ENCODE measurements around the gene USP24.

The USP24 gene

DNA sequence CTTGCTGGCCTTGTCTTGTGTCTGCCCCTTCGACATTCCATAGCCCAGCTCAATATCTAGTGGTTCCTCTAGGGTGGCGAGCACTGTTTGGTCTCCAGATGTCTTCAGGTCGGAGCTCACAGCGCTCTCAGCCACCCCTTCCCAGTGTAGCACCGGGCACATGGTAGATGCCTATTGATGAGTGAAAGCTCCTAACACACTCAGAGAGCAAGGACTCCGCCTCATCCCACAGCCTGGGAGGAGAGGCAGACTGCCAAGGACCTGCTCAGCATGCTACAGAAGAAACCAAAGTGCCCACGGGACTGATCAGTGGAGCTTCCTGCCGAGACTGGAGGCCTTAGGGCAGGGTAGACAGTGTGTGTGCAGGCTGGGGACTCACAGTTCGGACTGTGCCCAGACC lies 164.9 kb downstream of the USP24 start:
- DNase-seq = peak in 1 of 2 experiments; percentile 77

- DNase-seq = peak; percentile 64 to 83
These were observed 165.3 kb downstream of the USP24 start for GRCh38 chr1:55049914-55050278.

DNA sequence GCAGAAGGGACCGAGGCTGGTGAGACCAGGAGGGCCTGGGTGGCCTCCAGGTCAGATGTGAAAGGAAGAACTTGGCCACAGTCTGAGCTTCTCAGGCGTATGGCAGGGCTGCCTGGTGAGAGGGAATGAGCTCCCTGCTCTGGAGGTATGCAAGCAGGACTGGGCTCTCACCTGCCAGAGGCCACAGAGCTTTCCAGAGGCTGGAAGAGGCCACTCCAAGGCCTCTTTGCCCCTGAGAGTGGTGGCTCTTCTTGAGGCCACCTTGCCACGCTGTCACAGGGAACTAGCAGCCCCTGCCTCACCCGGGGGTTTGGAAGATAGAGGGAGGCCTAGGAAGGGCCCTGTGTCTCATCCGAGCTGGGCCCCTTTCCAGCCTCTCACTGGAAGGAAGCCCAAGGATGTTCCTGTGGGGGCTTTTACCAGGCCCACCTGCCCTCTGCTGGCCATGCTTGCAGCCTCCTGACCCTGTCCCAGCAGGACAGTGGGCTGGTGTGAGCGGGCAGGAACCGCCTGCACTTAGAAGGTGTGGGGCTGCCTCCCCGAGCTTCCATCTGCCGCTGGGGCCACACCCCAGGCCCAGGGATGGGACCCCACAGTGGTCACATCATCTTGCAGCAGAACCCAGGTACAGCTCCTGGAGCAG lies 165.8 kb downstream of the USP24 start:
- DNase-seq = no peak

GRCh38 chr1:55048453-55049270 lies 166.5 kb downstream of the USP24 start:
- DNase-seq = peak; percentile 68 to 89

DNA sequence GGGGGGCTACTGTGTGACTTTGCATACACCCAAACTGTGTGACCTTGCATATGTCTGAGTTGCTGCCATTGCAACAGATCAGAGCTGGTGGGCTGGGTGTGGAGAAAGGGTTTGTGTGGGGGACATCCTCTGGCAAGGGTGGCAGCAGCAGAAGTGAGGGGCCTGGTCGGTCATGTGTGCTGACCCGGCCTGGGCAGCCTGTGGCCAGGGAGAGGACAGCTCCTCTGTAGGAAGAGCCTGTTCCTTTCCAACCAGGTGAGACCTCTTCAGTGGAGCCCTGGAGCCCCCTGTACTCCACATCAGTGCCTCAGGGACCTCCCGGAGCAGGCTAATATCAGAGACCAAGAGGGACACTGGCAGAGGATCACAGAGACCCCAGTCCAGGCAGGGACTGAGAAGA lies 167.6 kb downstream of the USP24 start:
- DNase-seq = no peak

DNA sequence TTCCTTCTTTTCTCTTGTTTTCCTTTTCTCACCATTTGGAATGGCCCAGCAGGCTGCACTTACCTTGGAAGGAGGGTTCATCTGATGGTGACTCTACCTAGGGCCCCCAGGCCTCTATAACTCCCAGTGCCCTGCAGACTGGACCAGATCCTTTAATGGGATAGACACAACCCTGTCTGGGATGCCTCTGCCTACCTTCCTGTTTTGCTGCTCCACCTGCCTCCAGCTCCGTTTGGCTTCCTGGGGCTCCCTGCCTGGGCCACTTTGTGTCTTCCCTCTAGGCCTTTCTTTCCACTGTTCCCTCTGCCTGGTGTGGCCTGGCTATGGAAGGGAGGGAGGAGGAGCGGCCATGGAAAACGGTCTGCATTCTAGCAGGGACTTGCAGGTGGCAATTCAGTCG lies 168.3 kb downstream of the USP24 start:
- no peak for DNase-seq

DNA sequence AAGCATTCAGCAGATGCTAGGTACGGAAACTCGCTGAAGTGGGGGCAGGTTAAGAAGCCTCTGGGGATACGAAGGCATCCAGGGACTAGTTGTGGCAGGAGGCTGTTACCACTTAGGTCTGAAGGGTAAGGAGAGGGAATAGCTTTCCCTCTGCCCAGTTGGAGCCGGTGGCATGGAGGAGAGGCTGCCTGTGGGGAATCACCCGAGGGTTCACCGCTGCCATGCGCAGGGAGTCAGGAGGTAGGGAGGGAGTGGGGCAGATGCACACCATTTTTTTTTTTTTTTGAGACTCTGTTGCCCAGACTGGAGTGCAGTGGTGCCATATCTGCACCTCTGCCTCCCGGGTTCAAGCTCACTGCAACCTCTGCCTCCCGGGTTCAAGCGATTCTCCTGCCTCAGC lies 169.7 kb downstream of the USP24 start:
- peak in 1 of 2 experiments; percentile 52 for DNase-seq

- DNase-seq = no peak
These were observed 170.4 kb downstream of the USP24 start for GRCh38 chr1:55044617-55045397.

DNA sequence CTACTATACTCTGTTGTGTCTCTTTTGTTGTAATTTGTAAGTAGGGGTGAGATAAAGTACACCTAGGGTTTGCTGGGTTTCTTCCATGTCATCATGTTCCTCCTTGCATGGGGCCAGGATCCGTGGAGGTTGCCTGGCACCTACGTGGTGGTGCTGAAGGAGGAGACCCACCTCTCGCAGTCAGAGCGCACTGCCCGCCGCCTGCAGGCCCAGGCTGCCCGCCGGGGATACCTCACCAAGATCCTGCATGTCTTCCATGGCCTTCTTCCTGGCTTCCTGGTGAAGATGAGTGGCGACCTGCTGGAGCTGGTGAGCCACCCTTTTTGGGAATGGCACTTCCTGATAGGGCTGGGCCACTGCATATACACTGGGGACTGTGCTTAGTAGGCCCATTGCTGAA lies 171.4 kb downstream of the USP24 start:
- DNase-seq = no peak

GRCh38 chr1:55043011-55043410 lies 172.2 kb downstream of the USP24 start:
- DNase-seq = peak in 1 of 2 experiments; percentile 62

GRCh38 chr1:55041613-55042012 lies 173.6 kb downstream of the USP24 start:
- no peak for DNase-seq

GRCh38 chr1:55040933-55041494 lies 174.2 kb downstream of the USP24 start:
- DNase-seq = peak in 1 of 2 experiments; percentile 54

- peak; percentile 69 to 83 for DNase-seq
These were observed 174.9 kb downstream of the USP24 start for GRCh38 chr1:55040083-55040932.

DNA sequence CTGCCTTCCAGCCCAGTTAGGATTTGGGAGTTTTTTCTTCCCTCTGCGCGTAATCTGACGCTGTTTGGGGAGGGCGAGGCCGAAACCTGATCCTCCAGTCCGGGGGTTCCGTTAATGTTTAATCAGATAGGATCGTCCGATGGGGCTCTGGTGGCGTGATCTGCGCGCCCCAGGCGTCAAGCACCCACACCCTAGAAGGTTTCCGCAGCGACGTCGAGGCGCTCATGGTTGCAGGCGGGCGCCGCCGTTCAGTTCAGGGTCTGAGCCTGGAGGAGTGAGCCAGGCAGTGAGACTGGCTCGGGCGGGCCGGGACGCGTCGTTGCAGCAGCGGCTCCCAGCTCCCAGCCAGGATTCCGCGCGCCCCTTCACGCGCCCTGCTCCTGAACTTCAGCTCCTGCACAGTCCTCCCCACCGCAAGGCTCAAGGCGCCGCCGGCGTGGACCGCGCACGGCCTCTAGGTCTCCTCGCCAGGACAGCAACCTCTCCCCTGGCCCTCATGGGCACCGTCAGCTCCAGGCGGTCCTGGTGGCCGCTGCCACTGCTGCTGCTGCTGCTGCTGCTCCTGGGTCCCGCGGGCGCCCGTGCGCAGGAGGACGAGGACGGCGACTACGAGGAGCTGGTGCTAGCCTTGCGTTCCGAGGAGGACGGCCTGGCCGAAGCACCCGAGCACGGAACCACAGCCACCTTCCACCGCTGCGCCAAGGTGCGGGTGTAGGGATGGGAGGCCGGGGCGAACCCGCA lies 175.7 kb downstream of the USP24 start, which contains the start of gene PCSK9:
TSS of gene PCSK9 (plus strand) at position 207 of the 741 bp plus-strand sequence. CDS start at position 497, 290 bp downstream.
- DNase-seq = no peak

- no peak for DNase-seq
These were observed 176.2 kb downstream of the USP24 start for GRCh38 chr1:55038974-55039341.

- DNase-seq = no peak
These were observed 176.7 kb downstream of the USP24 start for GRCh38 chr1:55038552-55038838.

GRCh38 chr1:55037733-55038551 lies 177.2 kb downstream of the USP24 start:
- peak; percentile 80 to 91 for DNase-seq

GRCh38 chr1:55035904-55036303 lies 179.3 kb downstream of the USP24 start:
- no peak for DNase-seq

DNA sequence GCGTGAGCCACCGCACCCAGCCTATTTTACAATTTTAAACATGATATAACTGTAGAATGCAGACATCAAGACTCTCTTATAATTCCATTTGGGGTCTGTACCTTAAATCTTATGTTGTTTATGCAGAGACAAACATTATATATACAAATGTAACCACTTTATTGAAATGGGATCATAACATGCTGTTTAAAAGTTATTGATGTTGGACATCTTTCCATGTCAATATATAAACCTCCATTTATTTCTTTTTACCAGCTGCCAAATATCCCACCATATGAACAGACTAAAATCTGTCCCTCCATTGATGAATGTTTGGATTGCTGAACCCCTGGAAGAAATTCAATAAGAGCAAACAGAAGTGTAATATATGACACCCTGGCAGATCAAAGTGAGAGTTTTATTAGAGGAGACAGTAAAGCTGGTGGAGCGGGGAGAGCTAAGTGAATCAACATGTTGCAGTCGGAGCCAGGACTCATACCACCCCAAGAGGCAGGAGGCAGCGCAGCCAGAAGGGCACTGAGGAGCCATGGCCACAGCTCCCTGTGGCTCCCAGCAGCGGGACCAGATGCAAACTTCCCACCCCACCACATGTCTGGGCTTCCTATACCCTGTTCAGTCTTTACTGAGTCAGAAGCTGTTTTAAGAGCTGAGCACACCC lies 180.6 kb downstream of the USP24 start:
- no peak for DNase-seq

DNA sequence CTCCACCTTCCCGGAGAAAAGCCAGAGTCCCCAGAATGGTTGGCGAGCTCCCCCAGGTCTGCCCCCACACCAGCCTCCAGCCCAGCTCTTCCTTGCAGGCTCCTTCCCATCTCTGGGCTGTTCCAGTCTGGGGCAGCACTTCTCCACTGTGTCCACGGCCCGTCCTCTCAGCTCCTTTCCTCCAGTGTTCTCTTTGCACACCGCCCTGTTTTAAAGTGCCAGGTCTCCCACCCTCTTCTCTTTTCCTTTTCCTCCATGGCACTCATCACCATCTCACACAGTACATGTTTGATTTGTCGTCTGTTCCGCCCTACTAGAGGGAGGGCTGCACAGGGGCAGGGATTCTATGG lies 181.9 kb downstream of the USP24 start:
- no peak for DNase-seq

Measured in NCI-H524 (cell line).